AG04450 (cell line): ENCODE data around the gene ZFYVE16. TPM values are rescaled to one million over a fixed set of nuclear protein-coding genes. Genes with fewer than 3 reads are reported as not detected.
"Not testable (repeated sequence)": the region's sequence is repeated elsewhere in the genome, so short reads cannot be mapped to it uniquely, and the experiment has no call there.

Experiments used
- CTCF ChIA-PET: fragments of 300-600, 350-600 bp; formaldehyde crosslinking; extraction: SDS; loops from one replicate; lab custom pipeline; 2022; ENCODE audit warnings: antibody characterized with exemption, inconsistent platforms; lab: Charles Lee
- POLR2A ChIA-PET: fragments of 350-600 bp; formaldehyde crosslinking; extraction: SDS; loops from one replicate; lab custom pipeline; 2021; ENCODE audit warnings: antibody characterized with exemption, inconsistent platforms; lab: Yijun Ruan, JAX
- DNase-seq: peaks from one replicate; pipeline ENCODE4 v3.0.0-alpha.2; 2011; ENCODE audit warnings: low read depth, low spot score
- H3K27ac ChIP-seq: one replicate; pipeline ENCODE4 v1.5.1; 2012; ENCODE audit warnings: low read depth, low read length, control low read depth
- H3K27me3 ChIP-seq: one replicate; pipeline ENCODE4 v1.6.0; 2012; ENCODE audit warnings: low read length; ENCODE audit not compliant: control insufficient read depth, insufficient read depth
- H3K4me3 ChIP-seq: 2 replicates; pipeline ENCODE4 v1.5.1; 2011; ENCODE audit warnings: mild to moderate bottlenecking, low read depth, low read length, control low read depth
- H3K9me3 ChIP-seq: 2 replicates; pipeline ENCODE4 v1.5.1; 2012; ENCODE audit warnings: low read length; ENCODE audit not compliant: control insufficient read depth, insufficient read depth
- polyA plus RNA-seq: library from polyadenylated mRNA; depleted of rRNA; stranded (reverse); fragments of >200 nt; gene quantifications from 2 replicates; pipeline ENCODE4 v1.2.3, GENCODE V29; 2011
- TF ChIP-seq, protein P1 (sequence below): IDR thresholded peaks from 2 replicates; pipeline ENCODE4 v1.5.1; 2011; ENCODE audit warnings: low read depth, low read length, control low read depth, inconsistent platforms

The ZFYVE16 gene
- polyA plus RNA-seq, 1 experiment, result 15.8 TPM

GRCh38 chr5:80492741-80493140, 84.9 kb downstream of the ZFYVE16 start:
- H3K9me3 ChIP-seq, result no peaks in the 10 kb centered on the region; the same call in 1 of the 2 replicates
- no peak overlapping the region for H3K27ac ChIP-seq
- TF ChIP-seq, protein P1, sequence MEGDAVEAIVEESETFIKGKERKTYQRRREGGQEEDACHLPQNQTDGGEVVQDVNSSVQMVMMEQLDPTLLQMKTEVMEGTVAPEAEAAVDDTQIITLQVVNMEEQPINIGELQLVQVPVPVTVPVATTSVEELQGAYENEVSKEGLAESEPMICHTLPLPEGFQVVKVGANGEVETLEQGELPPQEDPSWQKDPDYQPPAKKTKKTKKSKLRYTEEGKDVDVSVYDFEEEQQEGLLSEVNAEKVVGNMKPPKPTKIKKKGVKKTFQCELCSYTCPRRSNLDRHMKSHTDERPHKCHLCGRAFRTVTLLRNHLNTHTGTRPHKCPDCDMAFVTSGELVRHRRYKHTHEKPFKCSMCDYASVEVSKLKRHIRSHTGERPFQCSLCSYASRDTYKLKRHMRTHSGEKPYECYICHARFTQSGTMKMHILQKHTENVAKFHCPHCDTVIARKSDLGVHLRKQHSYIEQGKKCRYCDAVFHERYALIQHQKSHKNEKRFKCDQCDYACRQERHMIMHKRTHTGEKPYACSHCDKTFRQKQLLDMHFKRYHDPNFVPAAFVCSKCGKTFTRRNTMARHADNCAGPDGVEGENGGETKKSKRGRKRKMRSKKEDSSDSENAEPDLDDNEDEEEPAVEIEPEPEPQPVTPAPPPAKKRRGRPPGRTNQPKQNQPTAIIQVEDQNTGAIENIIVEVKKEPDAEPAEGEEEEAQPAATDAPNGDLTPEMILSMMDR, result no peak
- no peak for DNase-seq
- ChIA-PET CTCF (interaction anchor here (0.9 kb wide), 2 partner anchors 11 to 179 kb away, joined by 3 to 4 read pairs; no protein-coding TSS in a partner anchor), POLR2A (no interaction called here)
- no peak overlapping the region for H3K4me3 ChIP-seq
- no peaks in the 10 kb centered on the region for H3K27me3 ChIP-seq

DNA sequence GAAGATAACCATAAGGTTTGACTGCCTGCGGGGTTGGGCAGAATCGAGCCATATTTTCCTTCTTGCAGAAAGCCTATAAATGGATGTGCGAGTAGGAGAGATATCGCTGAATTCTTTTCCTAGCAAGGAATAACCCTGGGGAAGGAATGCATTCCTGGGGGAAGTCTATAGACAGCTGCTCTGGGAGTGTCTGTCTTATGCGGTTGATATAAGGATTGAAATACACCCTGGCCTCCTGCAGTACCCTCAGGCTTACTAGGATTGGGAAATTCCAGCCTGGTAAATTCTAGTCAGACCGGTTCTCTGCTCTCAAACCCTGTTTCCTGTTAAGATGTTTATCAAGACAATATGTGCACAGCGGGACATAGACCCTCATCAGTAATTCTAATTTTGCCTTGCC, 85.6 kb downstream of the ZFYVE16 start:
- H3K9me3 ChIP-seq, H3K4me3 ChIP-seq, POLR2A ChIA-PET, DNase-seq, H3K27me3 ChIP-seq, H3K27ac ChIP-seq: not testable (repeated sequence)
- CTCF ChIA-PET, result interaction anchor here (0.9 kb wide), 1 partner anchor 12 kb away, joined by 4 read pairs; no protein-coding TSS in a partner anchor

GRCh38 chr5:80495891-80496290, 88.0 kb downstream of the ZFYVE16 start:
- H3K27ac ChIP-seq, result no peak overlapping the region
- H3K9me3 ChIP-seq, result no peaks in the 10 kb centered on the region
- no peaks in the 10 kb centered on the region for H3K27me3 ChIP-seq
- ChIA-PET POLR2A (no interaction called here), CTCF (interaction anchor here (0.7 kb wide), 1 partner anchor 91 kb away, joined by 8 read pairs; no protein-coding TSS in a partner anchor)
- TF ChIP-seq, protein P1, result no peak
- H3K4me3 ChIP-seq, result no peak overlapping the region
- DNase-seq, result no peak

GRCh38 chr5:80502800-80503199, 94.9 kb downstream of the ZFYVE16 start:
- TF ChIP-seq, protein P1, result no peak
- ChIA-PET POLR2A (no interaction called here), CTCF (no interaction called here)
- no peak overlapping the region for H3K4me3 ChIP-seq
- H3K9me3 ChIP-seq, result no peaks in the 10 kb centered on the region
- no peak for DNase-seq
- H3K27me3 ChIP-seq, result no peaks in the 10 kb centered on the region
- H3K27ac ChIP-seq, result no peak overlapping the region

GRCh38 chr5:80503641-80504040, 95.8 kb downstream of the ZFYVE16 start:
- POLR2A ChIA-PET, result no interaction called here
- TF ChIP-seq, protein P1, result no peak
- no peak for DNase-seq
- Histone ChIP-seq H3K27ac (no peak overlapping the region), H3K9me3 (no peaks in the 10 kb centered on the region), H3K27me3 (no peaks in the 10 kb centered on the region), H3K4me3 (no peak overlapping the region)
- CTCF ChIA-PET, result no interaction called here
